Mesothelial cell of epicardium (in vitro differentiated cells): Measurements from ENCODE around the gene PADI3. TPM values are rescaled to one million over a fixed set of nuclear protein-coding genes. Genes with fewer than 3 reads are reported as not detected.
A peak's percentile ranks its signal among the peaks of the same experiment; 100 is the strongest.

Source experiments
- DNase-seq, 2 experiments: peaks; one replicate each; pipeline ENCODE4 v3.0.0; 2021; ENCODE audit warnings: low spot score in 2 of 2; ENCODE audit not compliant: unreplicated experiment in 2 of 2
- H3K27ac Mint-ChIP-seq: 2 replicates; pipeline ENCODE4 v1.8.0; 2021; ENCODE audit warnings: mixed read lengths
- H3K27me3 Mint-ChIP-seq: 2 replicates; pipeline ENCODE4 v1.8.0; 2021; ENCODE audit warnings: low read depth, mixed read lengths
- H3K36me3 Mint-ChIP-seq: 2 replicates; pipeline ENCODE4 v1.8.0; 2021; ENCODE audit warnings: mixed read lengths
- H3K4me1 Mint-ChIP-seq: 2 replicates; pipeline ENCODE4 v1.8.0; 2021; ENCODE audit warnings: mixed read lengths
- H3K4me3 Mint-ChIP-seq: 2 replicates; pipeline ENCODE4 v1.8.0; 2021; ENCODE audit warnings: mild to moderate bottlenecking, moderate library complexity, mixed read lengths
- H3K9me3 Mint-ChIP-seq: 2 replicates; pipeline ENCODE4 v1.8.0; 2021; ENCODE audit warnings: mixed read lengths
- CTCF ChIP-seq: fragments of 200-600 bp; sonication (generic); IDR thresholded peaks from one replicate; pipeline ENCODE4 v1.5.0; 2021; ENCODE audit warnings: antibody characterized with exemption; ENCODE audit not compliant: unreplicated experiment
- total RNA-seq: library from RNA; stranded (reverse); gene quantifications from 3 replicates; pipeline ENCODE4 v1.2.1, GENCODE V29; 2021

The PADI3 gene
- total RNA-seq, 1 donor from 2014 or later: not detected

- Mint-ChIP-seq H3K36me3 (no peaks in the 10 kb centered on the region), H3K27me3 (no peaks in the 10 kb centered on the region), H3K4me1 (peaks cover 61% of the 10 kb centered on the region), H3K27ac (peak overlapping the region; percentile 93), H3K4me3 (no peak overlapping the region), H3K9me3 (no peaks in the 10 kb centered on the region)
- TF ChIP-seq CTCF: no peak
- no peak for DNase-seq
Observed at GRCh38 chr1:17212009-17212408, 36.9 kb upstream of the PADI3 start.

GRCh38 chr1:17212487-17213121 lies 36.3 kb upstream of the PADI3 start:
- H3K27me3 Mint-ChIP-seq: no peaks in the 10 kb centered on the region
- DNase-seq: peak; percentile 79 to 91
- peaks cover 58% of the 10 kb centered on the region for H3K4me1 Mint-ChIP-seq
- peak overlapping the region; percentile 93 for H3K27ac Mint-ChIP-seq
- H3K9me3 Mint-ChIP-seq: no peaks in the 10 kb centered on the region
- H3K4me3 Mint-ChIP-seq: peak overlapping the region; percentile 35
- TF ChIP-seq CTCF: no peak
- no peaks in the 10 kb centered on the region for H3K36me3 Mint-ChIP-seq

- Mint-ChIP-seq H3K9me3 (no peaks in the 10 kb centered on the region), H3K27me3 (no peaks in the 10 kb centered on the region), H3K36me3 (no peaks in the 10 kb centered on the region), H3K27ac (peak overlapping the region; percentile 93), H3K4me1 (peaks cover 56% of the 10 kb centered on the region), H3K4me3 (peak overlapping the region; percentile 35)
- no peak for DNase-seq
- no peak for TF ChIP-seq CTCF
Observed at GRCh38 chr1:17213148-17213781, 35.6 kb upstream of the PADI3 start.

- Mint-ChIP-seq H3K27me3 (no peaks in the 10 kb centered on the region), H3K36me3 (no peaks in the 10 kb centered on the region), H3K4me3 (no peak overlapping the region), H3K27ac (peak overlapping the region; percentile 93), H3K4me1 (peaks cover 54% of the 10 kb centered on the region), H3K9me3 (no peaks in the 10 kb centered on the region)
- TF ChIP-seq CTCF: no peak
- DNase-seq: no peak
Observed at GRCh38 chr1:17213782-17214148, 35.1 kb upstream of the PADI3 start.

- DNase-seq: no peak
- Mint-ChIP-seq H3K4me3 (no peak overlapping the region), H3K27ac (no peak overlapping the region), H3K27me3 (no peaks in the 10 kb centered on the region), H3K9me3 (no peaks in the 10 kb centered on the region), H3K36me3 (no peaks in the 10 kb centered on the region), H3K4me1 (peaks cover 45% of the 10 kb centered on the region)
- no peak for TF ChIP-seq CTCF
Observed at GRCh38 chr1:17214876-17215544, 33.9 kb upstream of the PADI3 start.
